OCI-LY7 (cell line): ENCODE data around the gene CEP78. TPM values are rescaled to one million over a fixed set of nuclear protein-coding genes. Genes with fewer than 3 reads are reported as not detected.

ENCODE experiments used
- BruUV-seq: library from RNA; stranded (reverse); fragments of 400-500 nt; replicated peaks from 2 replicates; lab custom pipeline; 2021; lab: Mats Ljungman, UMichigan
- CTCF ChIA-PET: fragments of 300-600 bp; sonication (Branson Sonifier 250); formaldehyde crosslinking; loops from one replicate; lab custom pipeline; 2022; ENCODE audit warnings: antibody characterized with exemption; ENCODE audit not compliant: unreplicated experiment; lab: Charles Lee
- POLR2A ChIA-PET: fragments of 300-600 bp; sonication (Branson Sonifier 250); formaldehyde crosslinking; loops from one replicate; lab custom pipeline; 2022; ENCODE audit warnings: antibody characterized with exemption; lab: Charles Lee
- DNase-seq: peaks from one replicate; pipeline ENCODE4 v3.0.0-alpha.2; 2015; ENCODE audit warnings: low spot score
- H2AFZ ChIP-seq: fragments of 200-600 bp; sonication (generic), shearing (Covaris generic); 2 replicates; pipeline ENCODE4 v1.6.1; 2014; ENCODE audit warnings: mild to moderate bottlenecking, antibody characterized with exemption, low read length, moderate library complexity
- H3K27ac ChIP-seq: fragments of 200-600 bp; sonication (generic); 2 replicates; pipeline ENCODE4 v1.5.1; 2014; ENCODE audit warnings: mixed run types, low read depth, mild to moderate bottlenecking, moderate library complexity, low read length, inconsistent platforms; ENCODE audit not compliant: poor library complexity, severe bottlenecking
- H3K36me3 ChIP-seq: fragments of 200-600 bp; sonication (generic); 2 replicates; pipeline ENCODE4 v1.6.1; 2014; ENCODE audit warnings: mild to moderate bottlenecking, antibody characterized with exemption, low read length, moderate library complexity, mixed read lengths; ENCODE audit not compliant: insufficient read depth
- H3K4me1 ChIP-seq: fragments of 200-600 bp; sonication (generic); 2 replicates; pipeline ENCODE4 v1.5.1; 2014; ENCODE audit warnings: mild to moderate bottlenecking, low read length; ENCODE audit not compliant: insufficient read depth, poor library complexity, severe bottlenecking
- H3K4me2 ChIP-seq: fragments of 200-600 bp; sonication (generic); 2 replicates; pipeline ENCODE4 v1.6.1; 2014; ENCODE audit warnings: mild to moderate bottlenecking, low read length
- H3K4me3 ChIP-seq: fragments of 200-600 bp; sonication (generic); 2 replicates; pipeline ENCODE4 v1.5.1; 2014; ENCODE audit warnings: mild to moderate bottlenecking, low read depth, low read length; ENCODE audit not compliant: poor library complexity, severe bottlenecking
- H3K79me2 ChIP-seq: fragments of 200-600 bp; sonication (generic); 2 replicates; pipeline ENCODE4 v1.6.1; 2016; ENCODE audit warnings: low read depth, mild to moderate bottlenecking, low read length, moderate library complexity, mixed read lengths; ENCODE audit not compliant: insufficient read depth
- H3K9me2 ChIP-seq: fragments of 200-600 bp; sonication (generic); 2 replicates; pipeline ENCODE4 v1.6.1; 2016; ENCODE audit warnings: mild to moderate bottlenecking, low read length, mixed read lengths; ENCODE audit not compliant: insufficient read depth
- H3K9me3 ChIP-seq: fragments of 200-600 bp; sonication (generic); 2 replicates; pipeline ENCODE4 v1.6.1; 2014; ENCODE audit warnings: mild to moderate bottlenecking, mixed run types, low read length, mixed read lengths
- H4K20me1 ChIP-seq: fragments of 200-600 bp; sonication (generic); 2 replicates; pipeline ENCODE4 v1.6.1; 2014; ENCODE audit warnings: mild to moderate bottlenecking, antibody characterized with exemption, low read length, moderate library complexity, mixed read lengths; ENCODE audit not compliant: insufficient read depth
- CTCF ChIP-seq: fragments of 200-600 bp; sonication (generic); conservative IDR thresholded peaks from 2 replicates; pipeline ENCODE4 v1.5.1; 2014; ENCODE audit warnings: mild to moderate bottlenecking, antibody characterized with exemption, low read length, moderate library complexity, mixed read lengths
- EZH2phosphoT487 ChIP-seq: fragments of 200-600 bp; sonication (generic); IDR thresholded peaks from 2 replicates; pipeline ENCODE4 v1.6.1; 2018; ENCODE audit warnings: low read depth, borderline replicate concordance, mild to moderate bottlenecking, mixed run types, antibody characterized with exemption, low read length, moderate library complexity, mixed read lengths
- intact Hi-C: fragments of 100-400 bp; cut with micrococcal nuclease; formaldehyde crosslinking; loops from one replicate; pipeline ENCODE4 v1.10.0; 2022; ENCODE audit not compliant: unreplicated experiment
- total RNA-seq, 2 experiments: library from RNA; depleted of rRNA in 1 of 2; stranded (reverse); fragments of >200 nt in 1 of 2; shearing (Covaris generic) in 1 of 2; gene quantifications; 2 replicates each; pipeline ENCODE4 v1.2.3, GENCODE V29; 2014 to 2022

Gene CEP78
- total RNA-seq, 2 experiments from 2014 or later: 49.5 to 59.3 TPM

DNA sequence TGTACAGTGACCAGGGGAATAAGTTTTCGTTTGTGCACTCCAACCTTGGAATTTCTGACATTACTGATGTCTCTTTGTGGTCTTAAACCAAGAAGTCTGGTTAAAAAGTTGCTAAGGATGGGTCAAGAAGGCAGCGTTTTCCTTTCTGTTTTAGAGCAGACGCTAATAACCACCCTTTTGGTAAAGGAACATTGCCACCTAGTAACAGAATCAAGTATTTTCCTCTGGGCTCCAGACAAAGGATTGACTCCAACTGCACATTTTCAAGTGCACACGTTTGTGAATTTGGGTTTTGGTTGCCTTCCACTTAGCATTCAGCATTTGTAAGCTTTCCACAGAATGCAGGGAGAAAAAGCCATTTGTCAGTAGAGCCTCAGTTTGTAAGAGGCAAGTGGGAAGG, 22.2 kb upstream of the CEP78 start:
- ChIA-PET CTCF (no interaction called here), POLR2A (interaction anchor here (2.0 kb wide), 1 partner anchor 14 kb away, joined by 6 read pairs; no protein-coding TSS in a partner anchor)
- no TSS peak for BruUV-seq
- TF ChIP-seq CTCF (peak; percentile 81), EZH2phosphoT487 (no peak)
- Histone ChIP-seq H3K9me3 (no peaks in the 10 kb centered on the region), H4K20me1 (no peaks in the 10 kb centered on the region), H3K36me3 (no peaks in the 10 kb centered on the region), H2AFZ (peak overlapping the region; percentile 34; the same call in 1 of the 2 replicates), H3K79me2 (no peaks in the 10 kb centered on the region), H3K4me2 (no peak overlapping the region), H3K9me2 (no peaks in the 10 kb centered on the region), H3K4me1 (peaks cover 54% of the 10 kb centered on the region), H3K27ac (no peak overlapping the region), H3K4me3 (no peak overlapping the region)
- DNase-seq: peak; percentile 57
- intact Hi-C loops: loop anchor here (1.0 kb wide), 1 partner anchor 236 kb away; no protein-coding TSS in a partner anchor

GRCh38 chr9:78214492-78214891, 21.4 kb upstream of the CEP78 start:
- Histone ChIP-seq H2AFZ (peak overlapping the region; percentile 34; the same call in 1 of the 2 replicates), H3K4me3 (no peak overlapping the region), H3K4me2 (no peak overlapping the region), H3K27ac (no peak overlapping the region), H4K20me1 (no peaks in the 10 kb centered on the region), H3K9me3 (no peaks in the 10 kb centered on the region), H3K36me3 (no peaks in the 10 kb centered on the region), H3K9me2 (no peaks in the 10 kb centered on the region), H3K4me1 (peaks cover 47% of the 10 kb centered on the region), H3K79me2 (no peaks in the 10 kb centered on the region)
- no TSS peak for BruUV-seq
- DNase-seq: no peak
- intact Hi-C loops: no loop called here
- ChIA-PET POLR2A (interaction anchor here (0.6 to 2.0 kb wide), 4 partner anchors 12 to 41 kb away, joined by 3 to 6 read pairs (median 4); partner anchors contain the start of gene CEP78), CTCF (no interaction called here)
- TF ChIP-seq EZH2phosphoT487 (no peak), CTCF (no peak)

- peaks cover 36% of the 10 kb centered on the region for H3K4me1 ChIP-seq
- no TSS peak for BruUV-seq
- intact Hi-C loops: no loop called here
Observed at GRCh38 chr9:78215706-78216105, 20.2 kb upstream of the CEP78 start.

More at GRCh38 chr9:78215706-78216105, 20.2 kb upstream of the CEP78 start:
- Histone ChIP-seq H3K36me3 (no peaks in the 10 kb centered on the region), H3K27ac (no peak overlapping the region), H3K9me3 (no peaks in the 10 kb centered on the region), H2AFZ (no peak overlapping the region), H3K9me2 (no peaks in the 10 kb centered on the region), H3K4me3 (no peak overlapping the region), H3K4me2 (no peak overlapping the region), H4K20me1 (no peaks in the 10 kb centered on the region), H3K79me2 (no peaks in the 10 kb centered on the region)
- ChIA-PET POLR2A (interaction anchor here (0.5 to 1.5 kb wide), 5 partner anchors 9 to 1809 kb away, joined by 3 to 8 read pairs (median 3); partner anchors contain the start of gene PSAT1), CTCF (interaction anchor here (1.0 to 2.3 kb wide), 2 partner anchors 16 to 18 kb away, joined by 3 to 5 read pairs; no protein-coding TSS in a partner anchor)
- DNase-seq: no peak
- no peak for TF ChIP-seq CTCF
- TF ChIP-seq EZH2phosphoT487: no peak
